HG03439 (cell line): ENCODE results near the gene PLCXD1.

Source experiments
- ATAC-seq: cut with Tn5 transposase; IDR thresholded peaks from one replicate; pipeline ENCODE4 v1.9.1; 2021; ENCODE audit warnings: mild to moderate bottlenecking, moderate library complexity; ENCODE audit not compliant: unreplicated experiment

Gene PLCXD1

DNA sequence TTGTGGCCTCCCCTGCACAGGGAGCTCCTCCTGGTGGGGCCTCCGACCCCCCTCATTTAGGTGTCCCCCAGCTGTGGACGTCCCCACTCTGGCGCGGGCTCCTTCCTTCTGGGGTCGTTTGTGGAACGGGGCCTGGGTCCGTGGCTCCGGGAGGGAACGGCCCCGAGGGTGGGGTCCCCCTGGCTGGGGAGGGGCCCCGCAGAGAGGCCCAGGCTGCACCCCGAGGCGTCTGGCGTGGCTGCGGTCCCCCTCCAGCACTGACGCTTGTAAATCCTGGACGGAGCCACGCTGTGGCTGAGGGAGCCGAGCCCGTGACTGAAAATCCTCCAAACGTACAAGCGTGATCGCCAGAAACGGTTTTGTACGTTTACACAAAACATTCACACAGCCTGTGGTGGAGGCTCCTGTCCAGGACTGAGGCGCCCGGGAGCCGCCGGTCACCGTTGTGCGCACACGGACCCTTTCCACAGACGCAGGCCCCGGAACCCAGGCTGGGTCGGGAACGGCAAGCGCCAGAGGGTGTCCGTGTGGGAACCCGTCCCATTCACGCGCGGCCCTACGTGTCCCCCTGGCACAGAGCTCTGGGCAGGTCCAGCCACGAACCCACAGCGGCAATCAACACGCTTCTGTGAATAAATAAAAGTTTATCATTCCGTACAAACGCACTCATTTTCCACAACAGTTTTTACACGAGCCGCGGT, 52.6 kb downstream of the PLCXD1 start:
- ATAC-seq = no peak

DNA sequence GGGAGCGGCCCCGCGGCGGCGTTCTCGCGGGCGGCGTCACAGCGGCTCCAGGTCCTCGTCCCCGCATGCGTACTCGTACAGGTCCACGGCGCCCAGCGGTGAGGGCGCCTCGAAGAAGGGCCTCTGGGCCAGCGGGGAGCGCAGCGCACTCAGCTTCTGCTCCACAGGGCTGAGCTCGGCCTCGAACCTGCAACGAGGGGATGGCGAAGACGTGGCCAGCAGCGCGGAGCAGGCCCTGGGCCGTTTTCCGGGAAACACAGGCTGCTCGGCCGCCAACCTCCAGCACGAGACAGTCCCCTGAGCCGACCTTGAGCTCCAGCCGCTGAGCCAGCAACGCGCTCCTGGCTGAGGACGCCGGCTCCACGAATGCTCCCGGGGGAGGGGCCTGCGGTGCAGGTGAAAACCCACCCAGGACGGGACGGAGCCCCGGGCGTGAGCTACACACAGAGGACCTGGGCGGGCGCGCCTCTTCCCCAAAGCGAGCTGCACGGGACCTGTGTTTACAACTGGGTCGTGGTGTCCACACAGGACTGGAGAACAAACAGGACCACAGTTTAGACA, 53.2 kb downstream of the PLCXD1 start:
- ATAC-seq = no peak

DNA sequence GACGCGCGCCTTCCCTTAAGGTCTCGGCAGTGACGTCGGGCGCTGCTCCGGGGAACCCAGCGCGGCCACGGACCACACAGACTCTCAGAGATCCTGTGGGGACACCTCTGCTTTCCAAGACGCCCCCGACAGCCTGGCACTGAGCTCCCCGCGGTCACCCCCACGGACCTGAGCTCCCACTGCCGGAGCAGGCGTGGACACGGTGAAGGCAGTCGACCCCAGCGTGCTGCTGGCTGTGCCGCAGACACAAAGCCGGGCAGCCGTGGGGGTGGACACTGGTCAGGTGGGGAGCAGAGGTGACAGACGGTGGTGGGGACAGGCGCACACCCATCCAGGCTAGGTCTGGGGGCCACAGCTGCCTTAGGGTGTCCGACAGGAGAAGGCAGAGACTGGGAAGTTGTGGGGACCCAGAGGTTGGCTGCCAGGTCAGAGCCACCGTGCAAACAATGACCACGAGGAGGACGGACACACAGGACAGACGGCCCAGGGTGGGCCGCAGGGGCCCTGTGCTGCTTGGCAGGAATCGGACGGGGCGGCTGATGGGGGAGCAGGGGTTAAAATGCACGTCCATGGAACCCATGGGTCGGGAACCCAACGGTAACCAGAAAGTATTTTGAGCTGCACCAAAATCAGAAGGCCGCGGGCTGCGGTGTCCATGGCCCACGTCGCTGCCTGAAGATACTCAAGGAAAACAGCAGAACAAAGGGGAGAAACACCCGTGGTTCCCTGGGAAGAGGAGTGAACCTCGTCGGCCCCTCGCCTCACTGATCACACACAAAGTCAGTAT, 54.0 kb downstream of the PLCXD1 start:
- ATAC-seq = no peak

DNA sequence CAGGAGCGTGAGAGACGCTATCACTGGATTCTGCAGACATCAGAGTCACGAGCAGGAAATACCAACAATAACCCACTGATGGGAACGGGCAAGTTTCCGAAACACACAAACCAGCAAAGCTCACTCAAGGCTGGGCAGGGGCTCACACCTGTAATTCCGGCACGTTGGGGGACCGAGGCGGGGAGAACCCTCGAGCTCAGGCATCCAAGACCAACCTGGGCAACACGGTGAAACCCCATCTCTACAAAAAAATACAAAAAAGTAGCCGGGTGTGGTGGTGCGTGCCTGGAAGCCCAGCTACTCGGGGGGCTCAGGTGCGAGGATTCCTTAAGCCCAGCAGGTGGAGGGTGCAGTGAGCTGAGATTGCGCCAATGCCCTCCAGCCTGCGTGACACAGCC, 54.6 kb downstream of the PLCXD1 start:
- no peak for ATAC-seq

DNA sequence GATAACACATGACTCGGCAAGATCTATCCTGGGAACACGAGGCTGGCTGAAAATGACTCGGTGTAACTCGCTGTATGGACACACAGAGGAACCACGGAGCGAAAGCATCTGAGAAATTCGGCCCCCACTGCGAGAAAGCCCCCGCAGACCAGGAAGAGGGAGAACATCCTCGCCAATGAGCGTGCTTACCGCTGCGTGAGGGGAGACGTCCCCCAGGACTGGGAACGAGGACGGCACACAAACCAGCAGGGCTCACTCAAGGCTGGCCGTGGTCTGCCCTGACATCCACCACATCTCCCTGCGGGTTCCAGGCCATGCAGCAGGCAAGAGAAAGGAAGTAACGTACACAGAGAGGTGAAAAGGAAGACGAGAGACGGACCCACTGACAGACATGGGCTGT, 55.0 kb downstream of the PLCXD1 start:
- ATAC-seq = no peak

DNA sequence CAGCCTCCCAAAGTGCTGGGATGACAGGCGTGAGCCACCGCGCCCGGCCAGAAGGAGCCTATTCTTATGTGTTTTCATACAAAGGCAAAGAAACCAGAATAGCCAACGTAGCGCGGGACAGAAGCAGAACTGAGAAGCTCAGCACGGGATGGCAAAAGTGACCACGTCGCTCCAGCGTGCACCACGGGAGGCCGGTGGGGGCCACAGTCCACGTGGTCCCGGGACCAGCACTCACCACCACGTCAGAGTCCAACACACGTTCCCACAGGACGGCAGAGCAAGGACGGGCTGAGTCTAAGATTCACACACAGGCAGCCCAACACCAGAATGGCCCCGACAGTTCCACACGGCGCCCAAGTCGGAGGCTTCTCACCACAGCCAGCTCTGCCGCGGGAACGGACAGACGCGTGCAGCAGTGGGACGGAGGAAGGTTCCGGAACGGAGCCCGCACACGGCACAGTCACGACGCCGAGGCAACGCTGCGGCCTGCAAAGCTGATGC, 56.2 kb downstream of the PLCXD1 start:
- no peak for ATAC-seq

DNA sequence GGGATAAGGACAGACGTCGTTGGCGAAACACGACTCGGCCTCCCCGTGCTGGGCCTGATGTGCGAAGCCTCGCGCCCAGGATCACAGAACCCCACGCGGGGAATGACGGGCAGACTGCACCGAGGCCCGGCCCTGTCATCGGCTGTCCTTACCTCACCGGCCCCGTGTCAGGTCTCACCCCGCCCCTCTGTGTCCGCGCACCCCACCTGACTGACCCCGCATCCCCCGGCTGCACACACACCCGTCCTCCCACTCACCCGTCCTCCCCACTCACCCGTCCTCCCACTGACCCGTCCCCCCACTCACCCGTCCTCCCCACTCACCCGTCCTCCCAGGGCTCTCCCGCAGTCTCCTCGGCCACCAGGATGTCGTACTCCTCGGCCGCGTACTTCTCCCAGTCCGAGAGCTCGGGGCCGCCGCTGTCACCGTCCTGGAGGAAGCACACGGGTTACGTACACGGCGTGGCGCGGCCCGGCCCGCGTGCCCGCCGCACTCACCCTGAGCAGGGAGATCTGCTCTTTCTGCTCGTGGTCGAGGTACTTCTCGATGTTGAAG, 57.2 kb downstream of the PLCXD1 start:
- ATAC-seq = no peak

DNA sequence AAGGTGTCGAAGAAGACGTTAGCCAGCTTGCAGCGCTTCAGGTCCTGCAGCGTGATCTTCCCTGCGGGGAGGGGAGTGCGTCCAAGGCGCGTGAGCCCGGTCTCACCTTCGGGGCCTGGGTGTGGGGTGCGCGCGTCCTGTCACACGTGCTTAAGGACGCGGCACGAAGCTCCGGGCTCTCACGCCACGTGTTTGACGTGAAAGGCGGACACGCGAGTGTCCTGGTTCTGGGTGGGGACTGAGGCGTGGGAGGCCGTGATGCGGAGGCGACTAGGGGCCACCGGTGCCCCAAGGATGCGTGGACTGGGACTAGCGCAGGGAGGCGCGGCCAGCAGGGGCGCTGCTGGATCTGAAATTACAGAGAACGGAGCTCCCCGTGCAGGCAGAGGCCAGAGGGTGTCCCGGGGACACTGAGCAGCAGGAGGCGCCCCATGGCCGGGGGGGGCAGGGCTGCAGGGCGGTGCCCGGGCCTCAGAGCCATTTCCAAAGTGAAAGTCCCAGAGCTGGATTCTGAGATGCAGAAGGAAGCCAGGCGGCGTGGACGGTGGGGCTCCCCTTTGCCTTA, 57.7 kb downstream of the PLCXD1 start:
- no peak for ATAC-seq

DNA sequence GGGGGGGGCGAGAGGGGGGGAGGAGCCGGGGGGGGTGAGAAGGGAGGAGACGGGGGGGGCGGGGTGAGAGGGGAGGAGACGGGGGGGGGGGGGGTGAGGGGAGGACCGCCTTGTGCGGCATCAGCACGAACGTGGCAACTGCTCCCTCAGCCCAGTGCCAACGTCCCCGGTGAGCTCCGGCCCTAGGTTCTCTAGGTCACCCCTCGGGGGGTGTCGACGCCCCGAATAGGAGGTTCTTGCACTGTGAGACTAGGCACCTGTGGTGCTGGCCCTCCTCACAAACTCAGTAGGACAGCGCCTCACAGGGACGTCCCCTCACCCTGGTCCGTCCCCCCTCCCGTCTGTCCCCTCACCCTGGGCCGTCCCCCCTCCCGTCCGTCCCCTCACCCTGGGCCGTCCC, 58.9 kb downstream of the PLCXD1 start:
- ATAC-seq = no peak

DNA sequence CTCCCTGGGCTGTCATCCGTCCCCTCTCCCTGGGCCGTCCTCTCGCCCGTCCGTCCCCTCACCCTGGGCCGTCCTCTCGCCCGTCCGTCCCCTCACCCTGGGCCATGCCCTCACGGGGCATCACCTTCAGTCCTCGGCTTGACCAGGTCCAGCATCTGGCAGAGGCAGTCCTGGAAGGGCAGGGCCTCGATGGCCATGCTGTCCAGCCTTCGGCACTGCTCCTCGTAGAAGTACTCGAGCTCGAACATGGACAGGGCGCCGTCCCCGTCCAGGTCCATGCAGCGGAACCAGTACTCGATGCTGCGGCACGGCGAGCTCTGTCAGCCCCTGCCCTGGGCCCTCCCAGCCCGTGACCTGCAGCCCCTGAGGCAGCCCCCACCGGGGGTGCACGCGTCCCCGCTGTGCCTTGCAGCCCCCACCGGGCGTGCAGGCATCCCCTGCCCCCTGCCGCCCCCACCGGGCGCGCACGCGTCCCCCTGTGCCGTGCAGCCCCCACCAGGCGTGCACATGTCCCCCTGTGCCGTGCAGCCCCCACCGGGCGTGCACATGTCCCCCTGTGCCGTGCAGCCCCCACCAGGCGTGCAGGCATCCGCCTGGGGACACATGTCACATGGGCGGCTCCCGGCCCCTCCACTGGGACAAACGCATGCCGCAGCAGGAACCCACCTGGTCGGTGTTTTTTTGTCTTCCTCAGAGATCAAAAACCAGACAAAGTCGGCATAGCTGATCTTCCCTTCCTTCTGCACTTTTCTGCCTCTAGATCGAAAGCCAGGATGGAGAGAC, 59.7 kb downstream of the PLCXD1 start:
- ATAC-seq = no peak

DNA sequence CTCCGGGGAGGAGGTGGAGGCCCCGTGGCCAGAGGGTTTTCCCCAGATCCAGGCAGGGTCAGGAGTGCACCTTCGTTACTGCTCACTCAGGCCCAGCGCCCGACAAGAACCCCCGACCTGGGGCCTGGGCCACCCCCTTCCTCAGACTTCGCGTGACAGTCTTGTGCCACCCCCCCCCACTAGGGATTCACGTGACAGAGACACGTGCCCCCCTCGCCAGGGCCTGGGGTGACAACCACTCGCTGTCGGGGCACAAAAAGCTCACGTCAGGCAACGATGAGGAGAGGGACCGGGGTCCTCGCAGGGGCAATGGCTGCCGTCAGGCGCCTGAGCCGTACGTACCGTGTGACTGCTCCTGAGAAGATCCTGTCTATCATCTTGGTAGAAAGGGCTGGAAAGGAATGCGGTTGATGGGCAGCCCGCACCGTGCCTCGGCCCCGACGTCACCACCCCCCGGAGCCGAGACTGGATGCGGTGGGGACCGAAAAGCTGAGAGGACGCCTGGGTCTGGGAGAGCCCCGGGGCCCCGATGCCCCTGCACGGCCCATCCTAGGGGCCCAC, 60.4 kb downstream of the PLCXD1 start:
- no peak for ATAC-seq

DNA sequence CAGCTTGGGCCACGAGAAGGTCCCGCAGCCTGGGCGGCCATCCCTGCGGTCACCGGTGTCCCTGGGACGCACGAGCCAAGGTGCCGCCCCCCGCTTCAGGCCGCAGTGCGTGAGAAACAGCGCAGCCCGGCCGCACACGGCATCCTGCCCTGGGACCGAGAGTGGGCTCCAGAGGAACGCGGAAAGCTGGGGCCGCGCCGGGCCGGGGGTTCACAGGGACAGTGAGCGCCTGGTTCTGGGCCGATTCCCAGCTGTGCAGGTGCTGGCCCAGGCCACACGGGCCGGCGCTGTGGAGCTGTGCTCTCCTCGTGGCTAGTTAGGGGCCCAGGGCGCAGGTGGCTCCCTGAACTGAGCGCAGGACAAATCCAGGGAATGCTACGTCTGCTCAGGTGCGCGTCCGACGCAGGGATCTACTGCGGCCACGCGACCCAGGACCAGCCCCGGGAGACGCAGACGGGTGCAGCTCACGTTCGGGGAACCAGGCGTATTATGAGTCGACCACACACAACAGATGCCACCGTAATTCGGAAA, 63.3 kb downstream of the PLCXD1 start:
- no peak for ATAC-seq

DNA sequence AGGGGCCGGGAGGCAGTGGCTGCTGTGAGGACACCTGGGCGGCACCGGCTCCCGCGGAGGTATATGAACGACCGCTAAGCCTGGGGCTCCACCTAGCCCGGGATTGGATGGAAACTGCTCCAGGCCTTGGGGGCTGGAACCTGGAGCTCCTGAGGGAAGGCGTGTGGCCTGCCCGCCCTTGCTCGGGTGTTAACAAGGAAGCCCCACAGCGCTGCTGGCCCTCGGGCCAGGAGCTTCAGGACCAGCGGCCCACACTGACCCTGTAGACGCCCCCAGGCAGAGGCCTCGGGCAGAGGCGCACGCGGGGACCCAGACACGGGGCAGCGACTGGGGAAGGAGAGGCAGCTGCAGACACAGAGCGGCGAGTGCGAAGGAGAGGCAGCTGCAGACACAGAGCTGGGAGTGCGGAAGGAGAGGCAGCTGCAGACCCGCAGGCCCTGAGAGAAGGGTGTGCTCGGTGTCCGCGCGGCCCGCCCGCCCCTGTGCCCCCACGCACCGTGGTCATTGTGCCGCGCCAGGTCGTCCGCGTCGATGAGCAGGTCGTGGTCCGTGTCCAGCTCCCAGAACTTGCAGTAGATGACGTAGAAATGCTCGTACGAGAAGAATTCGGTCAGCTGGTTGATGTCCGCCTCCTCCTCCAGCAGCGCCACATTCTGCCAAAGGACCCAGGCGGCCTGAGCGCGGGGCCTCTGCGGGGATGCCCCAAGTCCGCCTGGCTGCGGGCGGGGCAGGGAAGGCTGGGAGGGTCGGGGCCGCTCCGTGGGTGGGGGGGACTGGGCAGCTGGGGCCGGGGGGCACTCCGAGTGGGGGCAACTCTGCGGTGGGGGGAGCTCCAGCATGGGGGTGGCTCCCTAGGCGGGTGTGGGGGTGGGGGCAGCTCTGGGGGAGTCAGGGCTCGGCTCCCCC, 64.1 kb downstream of the PLCXD1 start:
- ATAC-seq = no peak

DNA sequence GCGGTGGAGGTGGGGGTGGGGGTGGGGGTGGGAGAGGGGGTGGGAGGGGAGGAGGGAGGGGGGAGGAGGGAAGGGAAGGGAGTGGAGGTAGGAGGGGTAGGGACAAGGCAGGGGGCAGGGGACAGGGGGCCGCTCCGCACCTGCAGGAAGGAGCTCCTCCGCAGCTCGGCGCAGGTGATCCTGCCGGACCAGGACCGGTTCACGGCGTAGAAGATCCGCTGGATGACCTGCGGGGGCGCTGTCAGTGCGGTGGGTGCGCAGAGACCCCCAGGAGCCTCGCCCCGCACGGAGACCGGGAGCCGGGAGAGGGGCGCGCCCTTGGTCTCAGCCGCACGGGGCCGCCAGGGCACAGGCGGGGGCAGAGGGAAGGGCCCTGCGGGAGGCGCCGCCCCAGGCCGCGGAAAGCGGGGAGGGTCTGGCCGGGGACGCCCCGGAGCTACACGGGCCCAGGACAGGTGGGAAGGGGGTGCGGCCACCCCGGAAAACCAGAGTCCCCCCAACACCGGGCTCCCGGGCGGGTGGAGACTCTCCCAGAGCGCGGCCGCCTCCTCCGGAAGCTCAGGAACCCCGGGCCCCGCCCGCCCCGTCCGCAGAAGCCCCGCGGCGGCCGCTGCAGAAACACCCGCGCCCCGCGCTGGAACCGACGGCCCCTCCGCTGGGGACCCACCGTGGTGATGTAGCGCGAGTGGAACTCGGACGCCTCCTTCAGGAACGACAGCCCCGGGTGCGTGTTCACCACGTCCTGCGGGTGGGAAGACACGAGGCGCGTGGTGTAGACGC, 65.0 kb downstream of the PLCXD1 start:
- ATAC-seq = no peak

DNA sequence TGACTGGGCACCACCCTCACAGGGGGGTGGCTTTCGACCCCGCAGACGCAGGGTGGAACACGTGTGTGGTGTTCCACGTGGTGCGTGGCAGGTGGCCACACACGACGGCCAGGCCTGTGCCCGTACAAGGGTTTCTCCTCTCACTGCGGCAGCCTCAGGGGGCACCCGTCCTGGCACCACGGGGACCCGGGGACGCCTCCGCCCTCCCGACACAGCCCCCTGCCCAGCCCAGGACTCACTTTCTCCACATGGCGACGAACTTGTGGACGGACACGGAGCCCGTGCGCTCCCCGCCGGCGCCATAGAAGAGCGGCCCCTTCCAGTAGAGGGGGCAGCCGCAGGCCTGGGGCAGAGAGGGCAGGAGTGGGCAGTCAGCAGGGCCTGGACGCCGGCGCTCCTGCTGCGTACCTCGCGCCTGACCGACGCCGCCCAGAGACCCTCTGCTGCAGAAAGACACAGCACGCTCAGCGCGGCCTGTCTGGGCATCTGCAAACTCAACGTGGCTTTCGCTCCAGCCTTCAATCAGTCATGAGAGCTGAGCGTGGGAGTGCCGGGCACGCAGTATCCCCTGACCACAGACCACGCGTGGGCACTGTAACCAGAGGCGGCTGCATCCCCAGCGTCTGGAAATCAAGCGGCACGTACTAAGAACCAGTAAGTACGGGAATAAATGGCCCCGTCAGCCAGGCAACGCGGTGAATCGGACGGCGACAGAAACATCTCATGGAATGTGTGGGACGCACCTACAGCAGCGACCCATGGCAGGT, 66.4 kb downstream of the PLCXD1 start:
- no peak for ATAC-seq

DNA sequence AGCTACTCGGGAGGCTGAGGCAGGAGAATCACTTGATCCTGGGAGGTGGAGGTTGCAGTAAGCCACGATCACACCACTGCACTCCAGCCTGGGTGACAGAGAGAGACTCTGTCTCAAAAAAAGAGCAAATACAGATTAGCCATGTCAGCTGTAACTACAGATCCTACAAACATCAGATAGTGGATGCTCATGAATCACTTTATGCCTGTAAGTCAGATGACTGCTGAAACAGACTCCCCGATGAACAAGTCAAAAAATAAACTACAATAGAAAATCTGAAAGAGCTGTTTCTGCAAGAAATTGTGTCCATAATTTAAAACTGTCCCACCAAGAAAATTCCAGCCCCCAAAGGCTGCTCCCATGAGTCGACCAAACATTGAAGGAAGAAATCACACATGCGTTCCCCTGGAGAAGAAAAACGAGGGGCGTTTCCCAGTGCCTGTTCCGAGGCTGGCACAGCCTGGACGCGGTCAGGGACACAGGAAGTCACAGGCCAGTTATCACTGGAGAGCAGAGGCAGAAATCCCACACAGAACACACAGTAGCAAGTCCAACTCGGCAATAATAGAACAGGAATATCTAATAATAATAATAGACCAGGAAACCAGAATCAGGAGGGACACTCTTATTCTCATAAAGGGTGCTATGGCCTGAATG, 67.4 kb downstream of the PLCXD1 start:
- ATAC-seq = no peak

DNA sequence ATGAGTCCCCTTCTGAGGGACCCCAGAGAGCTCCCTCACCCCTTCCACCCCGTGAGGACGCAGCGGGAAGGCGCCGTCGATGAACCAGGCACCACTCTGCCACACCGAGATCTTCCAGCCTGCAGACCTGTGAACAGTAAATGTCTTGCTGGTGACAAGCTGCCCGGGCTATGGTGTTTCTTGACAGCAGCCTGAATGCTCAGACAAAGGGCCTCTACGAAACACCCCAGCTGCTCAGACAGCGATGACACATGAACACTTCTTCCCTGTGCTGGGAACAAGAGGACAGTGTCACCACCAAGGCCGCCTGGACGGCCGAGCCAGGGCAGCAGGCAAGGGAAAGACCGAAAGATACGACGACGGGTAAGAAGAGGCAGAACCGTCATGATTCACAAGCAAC, 68.0 kb downstream of the PLCXD1 start:
- ATAC-seq = no peak
